CD4-positive, alpha-beta T cell treated with Interleukin-15 for 1 hour (primary cell): ENCODE results near the gene SLC25A46.
"Not testable (repeated sequence)": the region's sequence is repeated elsewhere in the genome, so short reads cannot be mapped to it uniquely, and the experiment has no call there.

Experiments
- DNase-seq: peaks from one replicate; pipeline ENCODE4 v3.0.0-alpha.2; 2020

The SLC25A46 gene

DNA sequence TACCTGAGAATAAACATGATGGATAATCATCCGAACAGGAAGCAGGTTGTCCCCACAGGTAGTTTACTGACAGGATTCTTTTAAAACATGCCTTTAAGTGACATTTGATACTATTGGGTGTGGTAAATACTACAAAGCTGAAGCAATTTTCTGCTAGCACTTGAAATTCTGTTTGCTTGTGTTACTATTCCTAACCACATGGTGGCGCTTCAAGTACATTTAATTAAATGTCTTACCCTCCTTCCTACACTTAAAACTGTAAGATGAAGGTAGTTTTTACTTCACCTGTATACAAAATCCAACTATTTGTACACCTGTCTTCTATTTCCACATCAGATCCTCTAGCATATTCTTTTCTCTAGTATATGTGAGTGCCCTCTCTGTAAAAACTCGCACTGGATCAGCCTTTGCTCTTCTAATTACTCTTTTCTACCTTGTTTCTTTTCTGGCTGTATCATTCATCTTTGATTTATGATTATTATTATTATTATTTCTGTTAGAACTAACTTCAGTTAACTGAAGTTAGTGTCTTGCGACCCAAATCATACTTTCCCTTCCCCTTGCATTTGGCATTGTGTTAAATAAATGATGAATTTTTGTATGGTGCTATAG is 18.4 kb downstream of the SLC25A46 start:
- DNase-seq, result no peak

DNA sequence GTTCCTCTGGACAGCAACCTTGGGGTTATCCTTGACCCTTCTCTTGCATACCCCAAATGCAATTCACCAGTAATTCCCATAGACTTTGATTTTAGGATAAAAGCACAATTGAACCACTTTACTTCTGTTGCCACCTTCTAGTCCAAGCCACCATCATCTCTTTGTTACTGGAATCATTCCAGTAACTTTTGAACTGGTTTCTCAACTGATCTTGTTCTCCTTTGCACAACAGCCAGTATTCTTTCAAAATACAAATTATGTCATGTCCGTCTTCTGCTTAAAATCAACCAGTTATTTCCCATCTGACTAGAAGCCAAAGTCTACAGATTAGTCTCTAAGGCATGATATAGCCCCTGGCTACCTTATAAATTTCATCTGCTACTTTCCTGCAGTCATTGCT is 21.4 kb downstream of the SLC25A46 start:
- DNase-seq, result no peak

DNA sequence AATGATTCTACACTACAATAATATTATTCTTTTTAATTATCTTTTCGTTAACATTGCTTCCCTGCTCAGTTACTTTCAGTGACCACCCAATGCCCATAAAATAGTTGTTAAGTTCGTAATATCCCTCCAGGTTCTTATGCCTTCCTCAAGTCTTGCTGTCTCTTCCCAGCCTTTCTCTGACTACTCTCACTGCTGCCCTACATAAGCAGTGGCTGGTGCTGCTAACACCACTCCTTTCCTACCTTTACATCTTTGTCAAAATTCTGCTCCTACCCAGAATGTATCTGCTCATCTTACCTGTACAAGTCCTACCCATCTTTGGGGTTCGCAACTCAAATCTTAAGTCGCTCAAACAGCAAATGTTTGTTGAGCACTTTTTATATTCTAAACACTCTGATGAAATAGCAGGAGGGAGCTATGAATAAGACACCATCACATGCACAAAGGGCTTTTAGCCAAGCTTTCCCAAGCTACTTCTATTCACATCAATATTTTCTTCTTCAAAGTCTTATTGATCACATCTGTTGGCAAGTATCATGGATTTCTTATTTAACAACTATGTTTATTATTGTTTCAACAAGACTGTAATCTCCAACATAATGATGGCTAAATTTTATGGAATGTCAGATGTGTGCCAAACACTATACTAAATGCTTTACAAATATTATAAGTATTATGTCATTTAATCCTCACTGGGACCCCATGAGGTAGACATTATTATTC is 29.5 kb downstream of the SLC25A46 start:
- no peak for DNase-seq

DNA sequence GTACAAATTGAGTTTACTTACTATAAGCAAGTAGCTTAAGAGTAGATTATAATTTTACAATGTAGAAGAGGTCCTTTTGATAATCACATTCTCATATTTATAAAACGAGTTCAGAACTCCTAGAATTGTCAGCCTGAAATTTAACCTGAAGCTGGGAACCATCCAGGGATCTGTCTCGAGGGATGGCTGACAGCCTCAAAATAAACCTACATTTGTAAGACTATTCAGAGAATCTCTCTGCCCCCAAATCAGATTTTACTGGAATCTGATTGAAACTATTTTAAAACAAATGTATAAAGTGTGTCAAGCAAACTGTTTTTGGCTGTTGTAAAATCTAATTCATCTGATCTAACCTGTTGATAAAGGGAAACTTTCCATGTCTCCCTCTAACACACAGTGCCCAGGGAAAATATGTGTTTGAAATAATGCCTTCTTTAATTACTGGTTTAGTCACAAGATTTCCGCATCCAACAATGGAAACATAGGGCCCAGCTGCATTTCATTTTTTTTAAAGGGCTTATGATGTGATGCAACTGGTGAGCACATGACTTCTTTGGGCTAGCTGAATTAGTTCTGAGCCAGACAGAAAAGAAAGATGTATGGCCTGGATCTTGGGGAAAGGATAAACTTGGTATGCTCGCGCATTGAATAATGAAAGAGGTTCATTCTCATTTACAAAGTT is 30.3 kb downstream of the SLC25A46 start:
- no peak for DNase-seq

DNA sequence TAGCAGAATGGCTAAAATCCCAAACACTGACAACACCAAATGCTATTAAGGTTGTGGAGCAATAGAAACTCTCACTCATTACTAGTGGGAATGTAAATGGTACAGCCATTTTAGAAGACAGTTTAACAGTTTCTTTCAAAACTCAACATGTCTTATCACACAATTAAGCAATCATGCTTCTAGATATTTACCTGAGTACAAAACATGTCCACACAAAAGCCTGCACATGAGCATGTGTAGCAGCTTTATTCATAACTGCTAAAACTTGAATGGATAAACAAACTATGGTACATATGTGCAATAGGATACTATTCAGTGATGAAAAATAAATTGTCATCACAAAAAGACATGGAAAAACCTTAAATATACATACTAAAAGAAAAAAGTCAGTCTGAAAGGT is 31.5 kb downstream of the SLC25A46 start:
- no peak for DNase-seq

DNA sequence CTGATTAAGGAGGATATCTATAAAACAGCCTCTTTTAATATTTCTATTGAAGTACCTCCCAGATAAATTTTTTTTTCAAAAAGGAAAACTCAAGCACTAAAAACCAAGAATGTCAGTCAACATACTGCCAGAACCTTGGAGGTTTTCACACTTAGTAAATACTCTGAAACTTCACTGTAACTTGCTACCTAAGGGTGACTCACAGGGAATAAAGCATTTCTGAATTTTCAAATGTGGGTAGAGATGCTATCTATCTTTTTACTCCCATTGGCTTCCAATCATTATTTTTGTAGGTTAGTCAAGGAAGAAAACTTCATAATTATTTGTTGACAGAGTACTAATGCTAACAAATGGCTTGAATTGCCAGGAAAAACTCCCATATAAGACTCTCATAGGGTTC is 46.1 kb downstream of the SLC25A46 start:
- DNase-seq, result no peak

DNA sequence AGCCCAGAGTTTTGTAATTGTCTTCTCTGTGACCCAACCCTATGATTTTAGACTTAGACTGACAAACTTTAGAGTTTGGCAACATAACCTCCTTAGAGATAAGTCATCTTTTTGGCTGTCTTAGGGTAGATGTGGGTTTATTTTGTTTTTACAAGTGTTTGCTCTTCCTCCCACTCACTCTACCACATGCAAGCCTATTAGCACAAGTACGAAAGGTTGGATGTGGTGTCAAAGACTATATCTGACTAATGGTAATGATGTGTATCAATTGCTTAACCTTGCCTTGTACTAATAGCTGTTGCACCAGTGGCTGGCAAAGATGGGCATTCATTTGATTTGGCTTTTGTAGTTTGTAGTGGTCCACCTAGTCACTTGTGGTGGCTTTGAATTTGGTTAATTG is 46.5 kb downstream of the SLC25A46 start:
- DNase-seq, result no peak

DNA sequence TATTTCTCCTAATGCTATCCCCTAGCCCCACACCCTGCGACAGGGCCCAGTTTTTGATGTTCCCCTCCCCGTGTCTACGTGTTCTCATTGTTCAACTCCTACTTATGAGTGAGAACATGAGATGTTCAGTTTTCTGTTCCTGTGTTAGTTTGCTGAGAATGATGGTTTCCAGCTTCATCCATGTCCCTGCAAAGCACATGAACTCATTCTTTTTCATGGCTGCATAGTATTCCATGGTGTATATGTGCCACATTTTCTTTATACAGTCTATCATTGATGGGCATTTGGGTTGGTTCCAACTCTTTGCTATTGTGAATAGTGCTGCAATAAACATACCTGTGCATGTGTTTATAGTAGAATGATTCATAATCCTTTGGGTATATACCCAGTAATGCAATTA is 49.2 kb downstream of the SLC25A46 start:
- DNase-seq, result not testable (repeated sequence)

DNA sequence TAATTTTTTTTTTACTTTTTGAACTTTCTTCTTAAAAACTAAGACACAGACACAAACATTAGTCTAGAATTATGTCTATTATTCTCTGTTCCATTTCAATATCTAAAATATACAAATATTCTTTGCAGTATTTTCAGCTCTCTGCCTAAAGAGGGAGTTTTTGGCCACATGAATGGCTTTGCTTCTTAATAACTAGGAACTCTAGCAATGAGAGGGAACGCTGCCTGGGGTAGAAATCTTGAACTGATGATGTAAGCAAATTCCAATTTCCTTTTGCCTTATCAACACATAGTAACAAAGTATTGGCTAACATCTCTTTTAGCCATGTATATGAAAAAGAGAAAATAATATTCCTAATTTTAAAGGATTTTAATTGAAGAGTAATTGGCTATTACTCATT is 51.9 kb downstream of the SLC25A46 start:
- DNase-seq, result no peak

DNA sequence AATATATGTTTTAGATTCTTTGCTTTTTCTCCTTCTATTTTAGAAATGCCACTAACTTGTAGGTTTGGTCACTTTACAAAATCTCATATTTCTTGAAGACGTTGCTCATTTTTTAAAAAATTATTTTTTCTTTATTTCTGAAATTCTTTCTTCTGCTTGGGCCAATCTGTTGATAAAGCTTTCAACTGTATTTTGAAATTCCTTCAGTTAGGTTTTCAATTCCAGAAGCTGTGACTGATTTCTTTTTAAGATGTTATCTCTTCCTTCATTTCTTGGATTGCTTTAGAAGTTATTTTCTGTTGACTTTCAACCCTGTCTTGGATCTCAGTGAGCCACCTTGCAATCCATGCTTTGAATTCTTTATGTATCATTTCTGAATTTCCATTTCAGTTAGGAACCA is 64.2 kb downstream of the SLC25A46 start:
- DNase-seq, result no peak

DNA sequence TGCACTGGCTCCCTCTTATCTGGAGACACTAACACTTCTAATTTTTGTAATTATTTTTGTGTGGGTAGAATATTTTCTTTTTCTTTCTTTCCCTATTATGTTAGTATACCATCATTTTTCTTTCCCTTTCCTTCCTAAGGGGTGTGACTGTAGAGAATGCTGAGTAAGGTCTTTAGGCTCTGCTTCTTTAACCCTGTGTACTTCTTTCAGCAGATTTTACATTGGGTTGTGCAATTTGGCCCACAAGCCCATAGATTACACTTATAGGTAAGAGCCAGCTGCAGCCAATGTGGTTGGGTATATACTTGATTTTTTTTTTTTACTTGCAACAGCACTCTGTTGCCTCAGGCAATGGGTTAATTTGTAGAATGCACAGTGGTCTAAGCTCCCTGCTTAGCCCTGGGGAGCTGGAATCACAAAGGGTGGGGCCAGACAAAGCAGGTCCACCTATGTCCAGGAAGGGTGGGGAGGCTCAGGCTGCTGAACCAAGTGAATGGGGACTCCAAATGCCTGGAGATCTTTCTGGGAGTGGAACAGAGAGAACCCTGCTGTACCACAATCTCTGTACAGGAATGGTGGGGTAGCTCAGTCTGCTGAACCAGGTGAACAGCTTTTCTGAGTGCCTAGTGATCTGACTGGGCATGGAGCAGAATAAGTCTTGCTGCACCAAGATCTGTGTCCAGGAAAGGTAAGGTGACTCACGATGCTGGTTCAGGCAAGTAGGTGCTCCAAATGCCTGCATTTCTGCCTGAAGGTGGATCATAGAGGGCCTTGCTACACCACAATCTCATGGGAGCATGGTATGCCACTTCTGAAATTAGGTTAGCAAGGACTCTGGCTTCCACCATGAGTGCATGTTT is 64.9 kb downstream of the SLC25A46 start:
- no peak for DNase-seq

DNA sequence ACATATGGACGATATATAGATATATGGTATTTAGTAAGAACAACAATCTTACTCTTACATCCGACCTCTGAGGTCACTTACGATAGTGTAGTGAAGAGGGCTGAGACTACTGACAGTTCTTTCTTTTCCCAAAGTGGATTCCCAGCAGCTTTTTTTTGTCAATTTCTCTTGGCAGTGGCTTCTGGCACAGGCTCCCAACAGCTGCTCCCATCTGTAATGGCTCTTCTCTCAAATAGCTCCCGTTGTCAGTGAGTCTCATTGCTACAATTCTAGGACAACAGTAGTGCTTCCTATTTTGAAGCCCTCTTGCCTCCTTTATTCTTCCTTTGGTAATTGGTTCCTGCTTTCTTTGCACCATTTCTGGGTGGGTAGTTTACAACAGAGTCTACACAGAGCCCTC is 68.4 kb downstream of the SLC25A46 start:
- DNase-seq, result no peak

DNA sequence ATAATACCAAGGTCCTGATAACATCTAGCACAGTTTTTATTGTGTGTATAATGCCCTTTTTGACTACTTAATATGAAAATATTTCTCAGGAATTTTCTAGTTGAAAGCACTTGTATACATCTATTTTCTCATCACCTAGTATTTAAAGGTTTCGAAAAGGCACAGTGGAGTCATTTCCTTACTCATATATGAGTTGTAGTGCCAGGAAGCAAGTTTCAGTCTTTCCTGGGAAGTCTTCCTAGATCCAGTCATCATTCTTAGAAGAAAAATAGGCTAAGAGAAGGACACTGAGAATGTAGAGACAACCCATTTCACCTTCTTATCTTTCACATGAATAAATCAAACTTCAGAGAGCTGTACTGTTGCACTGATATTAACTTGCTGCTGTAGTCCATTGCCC is 70.2 kb downstream of the SLC25A46 start:
- DNase-seq, result no peak
